ENCODE data around the gene MPDZ.

Gene MPDZ

GRCh38 chr9:13076616-13077015 is 202.9 kb downstream of the MPDZ start:
- no peak overlapping the region for H3K4me3 ChIP-seq (replicated peaks; ENCODE audit: insufficient read depth, low read length)
- no peak overlapping the region for H3K27ac ChIP-seq (replicated peaks)
- H3K27me3 ChIP-seq (ENCODE audit: insufficient read depth, poor library complexity, severe bottlenecking) = no peaks in the 10 kb centered on the region
- no peak for DNase-seq (ENCODE audit: low read depth in 1 of 2, low spot score in 1 of 2)
- TF ChIP-seq GABPA (IDR thresholded peaks at IDR 0.05; ENCODE audit: low read depth) (no peak), CTCF (IDR thresholded peaks at IDR 0.05; ENCODE audit: insufficient read depth, low read length) (no peak), SPI1 (IDR thresholded peaks at IDR 0.05; ENCODE audit: borderline replicate concordance, low read depth) (no peak), REST (IDR thresholded peaks at IDR 0.05; ENCODE audit: insufficient replicate concordance, low read depth) (no peak), POLR2AphosphoS5 (IDR thresholded peaks at IDR 0.05; ENCODE audit: low read depth) (no peak)

- no peak overlapping the region for H3K27ac ChIP-seq (replicated peaks)
- H3K4me3 ChIP-seq (replicated peaks; ENCODE audit: insufficient read depth, low read length) = no peak overlapping the region
- H3K27me3 ChIP-seq (ENCODE audit: insufficient read depth, poor library complexity, severe bottlenecking) = no peaks in the 10 kb centered on the region
- no peak for DNase-seq (ENCODE audit: low read depth in 1 of 2, low spot score in 1 of 2)
- TF ChIP-seq GABPA (IDR thresholded peaks at IDR 0.05; ENCODE audit: low read depth) (no peak), POLR2AphosphoS5 (IDR thresholded peaks at IDR 0.05; ENCODE audit: low read depth) (no peak)
Measured at GRCh38 chr9:13071921-13072320, 207.6 kb downstream of the MPDZ start.

GRCh38 chr9:13070612-13071595 is 208.6 kb downstream of the MPDZ start:
- Histone ChIP-seq H3K27me3 (ENCODE audit: insufficient read depth, poor library complexity, severe bottlenecking) (no peaks in the 10 kb centered on the region), H3K4me3 (replicated peaks; ENCODE audit: insufficient read depth, low read length) (no peak overlapping the region), H3K27ac (replicated peaks) (no peak overlapping the region)
- no peak for TF ChIP-seq REST (IDR thresholded peaks at IDR 0.05; ENCODE audit: insufficient replicate concordance, low read depth)
- no peak for DNase-seq (ENCODE audit: low read depth in 1 of 2, low spot score in 1 of 2)

- TF ChIP-seq CTCF (IDR thresholded peaks at IDR 0.05; ENCODE audit: insufficient read depth, low read length) (no peak), SPI1 (IDR thresholded peaks at IDR 0.05; ENCODE audit: borderline replicate concordance, low read depth) (no peak), GABPA (IDR thresholded peaks at IDR 0.05; ENCODE audit: low read depth) (no peak)
- Histone ChIP-seq H3K27me3 (ENCODE audit: insufficient read depth, poor library complexity, severe bottlenecking) (no peaks in the 10 kb centered on the region), H3K4me3 (replicated peaks; ENCODE audit: insufficient read depth, low read length) (no peak overlapping the region), H3K27ac (replicated peaks) (no peak overlapping the region)
- no peak for DNase-seq (ENCODE audit: low read depth in 1 of 2, low spot score in 1 of 2)
Measured at GRCh38 chr9:13069498-13069897, 210.0 kb downstream of the MPDZ start.

Data from HL-60 (cell line).